ENCODE results near the gene SLC10A7.

- TF ChIP-seq, protein P1, sequence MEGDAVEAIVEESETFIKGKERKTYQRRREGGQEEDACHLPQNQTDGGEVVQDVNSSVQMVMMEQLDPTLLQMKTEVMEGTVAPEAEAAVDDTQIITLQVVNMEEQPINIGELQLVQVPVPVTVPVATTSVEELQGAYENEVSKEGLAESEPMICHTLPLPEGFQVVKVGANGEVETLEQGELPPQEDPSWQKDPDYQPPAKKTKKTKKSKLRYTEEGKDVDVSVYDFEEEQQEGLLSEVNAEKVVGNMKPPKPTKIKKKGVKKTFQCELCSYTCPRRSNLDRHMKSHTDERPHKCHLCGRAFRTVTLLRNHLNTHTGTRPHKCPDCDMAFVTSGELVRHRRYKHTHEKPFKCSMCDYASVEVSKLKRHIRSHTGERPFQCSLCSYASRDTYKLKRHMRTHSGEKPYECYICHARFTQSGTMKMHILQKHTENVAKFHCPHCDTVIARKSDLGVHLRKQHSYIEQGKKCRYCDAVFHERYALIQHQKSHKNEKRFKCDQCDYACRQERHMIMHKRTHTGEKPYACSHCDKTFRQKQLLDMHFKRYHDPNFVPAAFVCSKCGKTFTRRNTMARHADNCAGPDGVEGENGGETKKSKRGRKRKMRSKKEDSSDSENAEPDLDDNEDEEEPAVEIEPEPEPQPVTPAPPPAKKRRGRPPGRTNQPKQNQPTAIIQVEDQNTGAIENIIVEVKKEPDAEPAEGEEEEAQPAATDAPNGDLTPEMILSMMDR (conservative IDR thresholded peaks at IDR 0.05 in 1 of 2, IDR thresholded peaks at IDR 0.05 in 1 of 2; ENCODE audit: extremely low read depth in 1 of 2, insufficient read depth in 1 of 2, low read depth in 1 of 2, low read length in 2 of 2) = no peak
- TF ChIP-seq EZH2 (IDR thresholded peaks at IDR 0.05; ENCODE audit: borderline replicate concordance, low read length) = no peak
Observed at GRCh38 chr4:146415829-146416228, 105.9 kb downstream of the SLC10A7 start.

All from mammary epithelial cell (primary cell).